H1 (cell line): Measurements from ENCODE around the gene DOK3. TPM values are rescaled to one million over a fixed set of nuclear protein-coding genes. Genes with fewer than 3 reads are reported as not detected.

Source experiments
- POLR2A ChIP-seq, 2 experiments: IDR thresholded peaks; 1 replicate in 1 of 2; 2 replicates in 1 of 2; pipeline ENCODE4 v1.6.1; 2011; ENCODE audit warnings: low read depth in 2 of 2, low read length in 2 of 2, mild to moderate bottlenecking in 2 of 2; ENCODE audit errors: control extremely low read depth in 1 of 2
- POLR2AphosphoS5 ChIP-seq: IDR thresholded peaks from 2 replicates; pipeline ENCODE4 v1.6.1; 2011; ENCODE audit warnings: low read depth, low read length
- RNF2 ChIP-seq: fragments of 200-900, 300-1000 bp; sonication (generic); IDR thresholded peaks from 2 replicates; pipeline ENCODE4 v1.7.1; 2016; ENCODE audit warnings: borderline replicate concordance, low read depth, mild to moderate bottlenecking, antibody characterized with exemption, low read length; ENCODE audit not compliant: poor library complexity, severe bottlenecking; ENCODE audit errors: missing control alignments
- RXRA ChIP-seq: IDR thresholded peaks from 2 replicates; pipeline ENCODE4 v1.6.1; 2011; ENCODE audit warnings: low read depth, mild to moderate bottlenecking, low read length, moderate library complexity; ENCODE audit not compliant: insufficient read depth
- SUZ12 ChIP-seq: fragments of 200-600 bp; sonication (generic); IDR thresholded peaks from 2 replicates; pipeline ENCODE4 v1.6.1; 2012; ENCODE audit warnings: mild to moderate bottlenecking, inconsistent platforms, low read length, moderate library complexity, mixed read lengths
- TAF1 ChIP-seq: IDR thresholded peaks from 2 replicates; pipeline ENCODE4 v1.6.1; 2011; ENCODE audit warnings: mild to moderate bottlenecking, low read depth, low read length
- polyA plus RNA-seq, 7 experiments: library from polyadenylated mRNA; depleted of rRNA in 3 of 7; stranded (reverse) in 5 of 7; unstranded in 2 of 7; fragments of >200 nt in 5 of 7; fragments of 200-250 nt in 2 of 7; gene quantifications; 1 replicate in 5 of 7; 2 replicates in 1 of 7; 4 replicates in 1 of 7; pipeline versions ENCODE4 v1.2.1 to v1.2.3, GENCODE V29; 2011 to 2013; ENCODE audit warnings: missing spikeins in 2 of 7, mixed read lengths in 2 of 7
- total RNA-seq: library from RNA; stranded (reverse); fragmentation: NEBNext Ultra II Directional; extraction: Animal tissue kit (Norgen Biotek cat#: 25700); gene quantifications from 2 replicates; pipeline ENCODE4 v1.2.1, GENCODE V29; 2021
- TF ChIP-seq, protein P1 (sequence below): fragments of 300-600 bp; sonication (generic); IDR thresholded peaks from 2 replicates; pipeline ENCODE4 v1.7.1; 2012; ENCODE audit warnings: low read length, moderate library complexity, mild to moderate bottlenecking, inconsistent platforms; ENCODE audit not compliant: insufficient replicate concordance
- TF ChIP-seq, protein P2 (sequence below): IDR thresholded peaks from 2 replicates; pipeline ENCODE4 v1.6.1; 2011; ENCODE audit warnings: low read length, improper control_type of control experiment
- TF ChIP-seq, protein P3 (sequence below): IDR thresholded peaks from 2 replicates; pipeline ENCODE4 v1.6.1; 2012; ENCODE audit warnings: inconsistent platforms

The DOK3 gene
- total and polyA plus RNA-seq, 2 of the 8 experiments (the other 6 are each of a cell fraction or from before 2014, with no cell fraction given): 4.2 to 6.4 TPM

DNA sequence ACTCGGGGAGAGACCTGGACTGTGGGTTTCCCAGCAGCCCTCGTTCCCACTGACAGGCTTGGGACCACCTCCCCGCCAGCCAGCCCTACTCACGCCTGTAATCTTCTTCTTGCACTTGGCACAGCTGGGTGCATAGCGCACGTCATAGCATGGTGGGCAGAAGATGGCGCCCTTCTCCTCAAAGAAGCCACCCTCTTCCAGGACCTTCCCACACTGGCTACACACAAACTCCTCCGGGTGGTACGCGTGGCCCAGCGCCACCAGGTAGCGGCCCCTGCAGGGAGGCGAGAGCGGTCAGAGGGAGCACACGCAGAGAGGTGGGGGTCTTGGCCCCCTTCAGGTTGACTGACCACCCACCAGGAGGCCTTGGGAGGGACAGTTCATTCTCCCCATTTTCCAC is 21.7 kb downstream of the DOK3 start (continued):
- TF ChIP-seq, protein P1, sequence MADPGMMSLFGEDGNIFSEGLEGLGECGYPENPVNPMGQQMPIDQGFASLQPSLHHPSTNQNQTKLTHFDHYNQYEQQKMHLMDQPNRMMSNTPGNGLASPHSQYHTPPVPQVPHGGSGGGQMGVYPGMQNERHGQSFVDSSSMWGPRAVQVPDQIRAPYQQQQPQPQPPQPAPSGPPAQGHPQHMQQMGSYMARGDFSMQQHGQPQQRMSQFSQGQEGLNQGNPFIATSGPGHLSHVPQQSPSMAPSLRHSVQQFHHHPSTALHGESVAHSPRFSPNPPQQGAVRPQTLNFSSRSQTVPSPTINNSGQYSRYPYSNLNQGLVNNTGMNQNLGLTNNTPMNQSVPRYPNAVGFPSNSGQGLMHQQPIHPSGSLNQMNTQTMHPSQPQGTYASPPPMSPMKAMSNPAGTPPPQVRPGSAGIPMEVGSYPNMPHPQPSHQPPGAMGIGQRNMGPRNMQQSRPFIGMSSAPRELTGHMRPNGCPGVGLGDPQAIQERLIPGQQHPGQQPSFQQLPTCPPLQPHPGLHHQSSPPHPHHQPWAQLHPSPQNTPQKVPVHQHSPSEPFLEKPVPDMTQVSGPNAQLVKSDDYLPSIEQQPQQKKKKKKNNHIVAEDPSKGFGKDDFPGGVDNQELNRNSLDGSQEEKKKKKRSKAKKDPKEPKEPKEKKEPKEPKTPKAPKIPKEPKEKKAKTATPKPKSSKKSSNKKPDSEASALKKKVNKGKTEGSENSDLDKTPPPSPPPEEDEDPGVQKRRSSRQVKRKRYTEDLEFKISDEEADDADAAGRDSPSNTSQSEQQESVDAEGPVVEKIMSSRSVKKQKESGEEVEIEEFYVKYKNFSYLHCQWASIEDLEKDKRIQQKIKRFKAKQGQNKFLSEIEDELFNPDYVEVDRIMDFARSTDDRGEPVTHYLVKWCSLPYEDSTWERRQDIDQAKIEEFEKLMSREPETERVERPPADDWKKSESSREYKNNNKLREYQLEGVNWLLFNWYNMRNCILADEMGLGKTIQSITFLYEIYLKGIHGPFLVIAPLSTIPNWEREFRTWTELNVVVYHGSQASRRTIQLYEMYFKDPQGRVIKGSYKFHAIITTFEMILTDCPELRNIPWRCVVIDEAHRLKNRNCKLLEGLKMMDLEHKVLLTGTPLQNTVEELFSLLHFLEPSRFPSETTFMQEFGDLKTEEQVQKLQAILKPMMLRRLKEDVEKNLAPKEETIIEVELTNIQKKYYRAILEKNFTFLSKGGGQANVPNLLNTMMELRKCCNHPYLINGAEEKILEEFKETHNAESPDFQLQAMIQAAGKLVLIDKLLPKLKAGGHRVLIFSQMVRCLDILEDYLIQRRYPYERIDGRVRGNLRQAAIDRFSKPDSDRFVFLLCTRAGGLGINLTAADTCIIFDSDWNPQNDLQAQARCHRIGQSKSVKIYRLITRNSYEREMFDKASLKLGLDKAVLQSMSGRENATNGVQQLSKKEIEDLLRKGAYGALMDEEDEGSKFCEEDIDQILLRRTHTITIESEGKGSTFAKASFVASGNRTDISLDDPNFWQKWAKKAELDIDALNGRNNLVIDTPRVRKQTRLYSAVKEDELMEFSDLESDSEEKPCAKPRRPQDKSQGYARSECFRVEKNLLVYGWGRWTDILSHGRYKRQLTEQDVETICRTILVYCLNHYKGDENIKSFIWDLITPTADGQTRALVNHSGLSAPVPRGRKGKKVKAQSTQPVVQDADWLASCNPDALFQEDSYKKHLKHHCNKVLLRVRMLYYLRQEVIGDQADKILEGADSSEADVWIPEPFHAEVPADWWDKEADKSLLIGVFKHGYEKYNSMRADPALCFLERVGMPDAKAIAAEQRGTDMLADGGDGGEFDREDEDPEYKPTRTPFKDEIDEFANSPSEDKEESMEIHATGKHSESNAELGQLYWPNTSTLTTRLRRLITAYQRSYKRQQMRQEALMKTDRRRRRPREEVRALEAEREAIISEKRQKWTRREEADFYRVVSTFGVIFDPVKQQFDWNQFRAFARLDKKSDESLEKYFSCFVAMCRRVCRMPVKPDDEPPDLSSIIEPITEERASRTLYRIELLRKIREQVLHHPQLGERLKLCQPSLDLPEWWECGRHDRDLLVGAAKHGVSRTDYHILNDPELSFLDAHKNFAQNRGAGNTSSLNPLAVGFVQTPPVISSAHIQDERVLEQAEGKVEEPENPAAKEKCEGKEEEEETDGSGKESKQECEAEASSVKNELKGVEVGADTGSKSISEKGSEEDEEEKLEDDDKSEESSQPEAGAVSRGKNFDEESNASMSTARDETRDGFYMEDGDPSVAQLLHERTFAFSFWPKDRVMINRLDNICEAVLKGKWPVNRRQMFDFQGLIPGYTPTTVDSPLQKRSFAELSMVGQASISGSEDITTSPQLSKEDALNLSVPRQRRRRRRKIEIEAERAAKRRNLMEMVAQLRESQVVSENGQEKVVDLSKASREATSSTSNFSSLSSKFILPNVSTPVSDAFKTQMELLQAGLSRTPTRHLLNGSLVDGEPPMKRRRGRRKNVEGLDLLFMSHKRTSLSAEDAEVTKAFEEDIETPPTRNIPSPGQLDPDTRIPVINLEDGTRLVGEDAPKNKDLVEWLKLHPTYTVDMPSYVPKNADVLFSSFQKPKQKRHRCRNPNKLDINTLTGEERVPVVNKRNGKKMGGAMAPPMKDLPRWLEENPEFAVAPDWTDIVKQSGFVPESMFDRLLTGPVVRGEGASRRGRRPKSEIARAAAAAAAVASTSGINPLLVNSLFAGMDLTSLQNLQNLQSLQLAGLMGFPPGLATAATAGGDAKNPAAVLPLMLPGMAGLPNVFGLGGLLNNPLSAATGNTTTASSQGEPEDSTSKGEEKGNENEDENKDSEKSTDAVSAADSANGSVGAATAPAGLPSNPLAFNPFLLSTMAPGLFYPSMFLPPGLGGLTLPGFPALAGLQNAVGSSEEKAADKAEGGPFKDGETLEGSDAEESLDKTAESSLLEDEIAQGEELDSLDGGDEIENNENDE: no peak
- TF ChIP-seq RXRA (no peak), SUZ12 (no peak), POLR2A (IDR thresholded peaks at IDR 0.05; ENCODE audit: control extremely low read depth in 1 of 2, low read depth in 2 of 2, low read length in 2 of 2) (peak in 1 of 2 experiments; percentile 13; a peak in 1 of 3 replicates), POLR2AphosphoS5 (peak; percentile 33; the same call in 1 of the 2 replicates), TAF1 (no peak), RNF2 (no peak)
- TF ChIP-seq, protein P2, sequence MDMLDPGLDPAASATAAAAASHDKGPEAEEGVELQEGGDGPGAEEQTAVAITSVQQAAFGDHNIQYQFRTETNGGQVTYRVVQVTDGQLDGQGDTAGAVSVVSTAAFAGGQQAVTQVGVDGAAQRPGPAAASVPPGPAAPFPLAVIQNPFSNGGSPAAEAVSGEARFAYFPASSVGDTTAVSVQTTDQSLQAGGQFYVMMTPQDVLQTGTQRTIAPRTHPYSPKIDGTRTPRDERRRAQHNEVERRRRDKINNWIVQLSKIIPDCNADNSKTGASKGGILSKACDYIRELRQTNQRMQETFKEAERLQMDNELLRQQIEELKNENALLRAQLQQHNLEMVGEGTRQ: no peak
- TF ChIP-seq, protein P3, sequence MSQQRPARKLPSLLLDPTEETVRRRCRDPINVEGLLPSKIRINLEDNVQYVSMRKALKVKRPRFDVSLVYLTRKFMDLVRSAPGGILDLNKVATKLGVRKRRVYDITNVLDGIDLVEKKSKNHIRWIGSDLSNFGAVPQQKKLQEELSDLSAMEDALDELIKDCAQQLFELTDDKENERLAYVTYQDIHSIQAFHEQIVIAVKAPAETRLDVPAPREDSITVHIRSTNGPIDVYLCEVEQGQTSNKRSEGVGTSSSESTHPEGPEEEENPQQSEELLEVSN: no peak
